HG02885 (cell line): ENCODE measurements around the gene C19orf47.
"Not testable (repeated sequence)": the region's sequence is repeated elsewhere in the genome, so short reads cannot be mapped to it uniquely, and the experiment has no call there.

Source experiments
- ATAC-seq: cut with Tn5 transposase; IDR thresholded peaks from one replicate; pipeline ENCODE4 v1.9.1; 2021; ENCODE audit warnings: mild to moderate bottlenecking; ENCODE audit not compliant: unreplicated experiment, poor library complexity

Gene C19orf47

GRCh38 chr19:40355975-40356680, 7.9 kb upstream of the C19orf47 start:
- ATAC-seq, result no peak

GRCh38 chr19:40348961-40349507, 837 bp upstream of the C19orf47 start:
- no peak for ATAC-seq

- no peak for ATAC-seq
Measured at GRCh38 chr19:40344422-40344821, 3.8 kb downstream of the C19orf47 start.

GRCh38 chr19:40342644-40343311, 5.4 kb downstream of the C19orf47 start:
- ATAC-seq, result no peak

- no peak for ATAC-seq
Measured at GRCh38 chr19:40341601-40342482, 6.4 kb downstream of the C19orf47 start.

- ATAC-seq, result no peak
Measured at GRCh38 chr19:40339018-40339728, 9.0 kb downstream of the C19orf47 start.

- no peak for ATAC-seq
Measured at GRCh38 chr19:40337594-40337993, 10.6 kb downstream of the C19orf47 start.

GRCh38 chr19:40337107-40337506, 11.1 kb downstream of the C19orf47 start:
- ATAC-seq, result no peak

GRCh38 chr19:40336601-40336900, 11.6 kb downstream of the C19orf47 start:
- ATAC-seq, result no peak

GRCh38 chr19:40335855-40336600, 12.2 kb downstream of the C19orf47 start:
- no peak for ATAC-seq

- ATAC-seq, result no peak
Measured at GRCh38 chr19:40335101-40335500, 13.1 kb downstream of the C19orf47 start.

- ATAC-seq, result not testable (repeated sequence)
Measured at GRCh38 chr19:40333083-40333482, 15.1 kb downstream of the C19orf47 start.

GRCh38 chr19:40332669-40333068, 15.5 kb downstream of the C19orf47 start:
- ATAC-seq, result no peak

GRCh38 chr19:40331052-40331451, 17.1 kb downstream of the C19orf47 start:
- ATAC-seq, result no peak

- no peak for ATAC-seq
Measured at GRCh38 chr19:40326201-40326600, 22.0 kb downstream of the C19orf47 start.

GRCh38 chr19:40323705-40324104, 24.5 kb downstream of the C19orf47 start:
- no peak for ATAC-seq

GRCh38 chr19:40322951-40323615, 25.1 kb downstream of the C19orf47 start:
- no peak for ATAC-seq

- ATAC-seq, result no peak
Measured at GRCh38 chr19:40322271-40322610, 26.0 kb downstream of the C19orf47 start.

GRCh38 chr19:40321566-40322270, 26.5 kb downstream of the C19orf47 start:
- ATAC-seq, result no peak
